GM12891 (cell line): ENCODE results near the gene CAMSAP2.

Experiments
- PAX5 ChIP-seq: IDR thresholded peaks from 2 replicates; pipeline ENCODE4 v1.6.1; 2011; ENCODE audit warnings: low read length, moderate library complexity, mild to moderate bottlenecking; ENCODE audit not compliant: insufficient read depth, severe bottlenecking
- POLR2A ChIP-seq: IDR thresholded peaks from 2 replicates; pipeline ENCODE4 v1.6.1; 2011; ENCODE audit warnings: low read depth, low read length, control low read depth
- POLR2AphosphoS5 ChIP-seq: IDR thresholded peaks from 2 replicates; pipeline ENCODE4 v1.6.1; 2011; ENCODE audit warnings: low read depth, low read length, control low read depth
- POU2F2 ChIP-seq: IDR thresholded peaks from 2 replicates; pipeline ENCODE4 v1.6.1; 2011; ENCODE audit warnings: low read depth, mild to moderate bottlenecking, control low read depth, low read length, moderate library complexity

DNA sequence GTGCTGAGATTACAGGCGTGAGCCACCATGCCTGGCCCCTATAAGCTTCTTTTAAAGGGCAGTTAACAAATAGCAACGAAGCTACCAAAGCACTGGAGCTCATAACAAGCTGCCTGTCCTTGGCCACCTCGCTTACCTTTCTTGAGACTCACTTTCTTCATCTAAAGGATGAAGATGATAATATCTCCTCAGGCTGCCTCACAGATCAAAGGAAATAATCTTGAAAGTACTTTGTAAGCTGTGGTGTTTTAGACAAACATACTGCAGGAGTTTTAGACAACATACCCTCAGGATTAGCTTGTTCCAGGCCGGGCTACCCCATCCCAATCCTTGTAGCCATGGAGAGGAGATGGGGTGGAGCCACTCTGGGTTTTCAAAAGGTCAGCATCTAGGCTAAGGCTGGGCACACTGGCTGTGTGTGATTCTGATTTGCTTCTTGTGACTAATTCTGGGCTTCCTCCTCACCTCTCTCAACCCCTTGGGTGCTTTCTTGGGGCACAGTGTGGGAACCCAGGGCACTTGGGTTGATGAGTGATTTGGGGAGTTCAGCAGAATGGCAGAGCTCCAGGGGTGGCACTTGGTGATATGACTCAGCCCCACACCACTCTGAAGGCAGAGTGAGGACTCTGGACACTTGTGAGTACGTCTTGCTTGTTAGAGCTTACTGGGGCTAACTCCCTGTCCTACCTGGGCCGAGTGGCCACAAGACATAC lies 139.3 kb downstream of the CAMSAP2 start:
- TF ChIP-seq POLR2A (no peak), POLR2AphosphoS5 (no peak), PAX5 (peak; percentile 32), POU2F2 (no peak)
